GM19043 (cell line): Measurements from ENCODE around the gene IFNGR1.

ENCODE experiments used
- ATAC-seq: cut with Tn5 transposase; IDR thresholded peaks from one replicate; pipeline ENCODE4 v1.9.1; 2021; ENCODE audit warnings: low read depth; ENCODE audit not compliant: unreplicated experiment

The IFNGR1 gene

DNA sequence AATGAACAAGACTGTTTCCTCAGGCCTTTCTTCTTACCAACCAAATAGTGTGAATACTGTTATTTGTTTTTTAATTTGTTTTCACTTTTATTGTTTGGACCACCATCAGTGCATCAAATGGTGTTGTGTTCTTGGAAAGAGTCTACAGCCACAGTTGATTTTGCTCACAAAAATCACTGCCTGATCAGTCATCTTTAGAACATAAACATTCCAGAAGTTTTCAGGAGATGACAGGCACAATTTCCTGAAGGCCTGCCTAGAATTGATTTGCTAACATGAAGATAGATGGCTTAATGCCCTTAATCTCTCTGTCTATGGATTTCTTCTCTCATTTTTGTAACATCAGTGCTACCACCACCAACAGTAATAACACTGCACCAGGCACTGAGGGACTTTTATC is 59.3 kb downstream of the IFNGR1 start:
- ATAC-seq: no peak

DNA sequence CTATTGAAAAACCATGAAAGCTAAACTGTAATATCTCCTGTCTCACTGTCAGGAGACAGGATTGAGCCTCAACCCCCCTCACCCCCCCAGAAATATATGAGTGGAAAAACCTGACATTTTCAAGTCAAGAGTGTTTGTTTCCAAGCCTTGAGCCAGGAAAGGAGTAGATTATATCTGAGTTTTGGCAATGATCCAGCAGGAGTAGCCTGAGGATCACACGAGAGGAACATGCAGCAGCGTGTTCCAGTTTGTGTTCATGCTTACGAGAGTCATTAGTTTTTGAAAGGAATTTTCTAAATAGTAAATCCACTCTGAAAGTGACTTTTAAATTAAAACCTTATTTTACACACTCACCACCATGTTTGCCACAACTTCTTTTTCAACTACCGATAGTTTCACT is 61.6 kb downstream of the IFNGR1 start:
- no peak for ATAC-seq

DNA sequence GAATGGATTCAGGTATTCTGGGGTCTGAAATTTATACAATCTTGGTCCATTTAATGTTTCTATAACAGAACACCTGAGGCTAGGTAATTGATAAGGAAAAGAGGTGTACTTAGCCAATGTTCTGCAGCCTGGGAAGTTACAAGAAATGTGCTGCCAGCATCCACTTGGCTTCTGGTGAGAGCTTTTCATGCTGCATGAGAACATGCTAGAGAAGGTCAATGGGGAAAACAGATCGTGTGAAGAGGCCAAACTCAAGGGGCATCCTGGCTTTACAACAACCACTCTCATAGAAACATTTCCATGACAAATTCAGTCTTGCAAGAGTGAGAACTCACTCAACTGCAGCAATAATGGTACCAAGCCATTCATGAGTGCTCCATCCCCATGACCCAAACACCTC is 62.5 kb downstream of the IFNGR1 start:
- no peak for ATAC-seq

DNA sequence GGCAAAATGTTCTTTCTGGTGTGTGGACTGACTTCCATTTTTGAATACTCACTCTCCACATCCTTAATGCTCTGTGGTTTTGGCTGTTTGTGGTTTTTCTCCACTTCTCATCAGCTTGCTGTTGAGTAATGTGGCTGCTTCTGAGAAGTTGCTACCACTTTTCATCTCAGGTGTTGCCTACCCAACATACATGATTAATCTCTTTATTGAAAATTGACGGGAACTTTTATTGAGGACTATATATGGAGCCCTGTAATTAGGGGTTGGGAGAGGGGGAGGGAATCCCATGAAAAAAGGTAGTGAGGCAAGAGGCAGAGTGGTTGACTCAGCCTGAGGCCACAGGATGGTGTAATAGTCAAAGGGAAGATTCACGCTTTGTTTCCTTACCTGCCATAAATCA is 63.4 kb downstream of the IFNGR1 start:
- ATAC-seq: peak; percentile 53

DNA sequence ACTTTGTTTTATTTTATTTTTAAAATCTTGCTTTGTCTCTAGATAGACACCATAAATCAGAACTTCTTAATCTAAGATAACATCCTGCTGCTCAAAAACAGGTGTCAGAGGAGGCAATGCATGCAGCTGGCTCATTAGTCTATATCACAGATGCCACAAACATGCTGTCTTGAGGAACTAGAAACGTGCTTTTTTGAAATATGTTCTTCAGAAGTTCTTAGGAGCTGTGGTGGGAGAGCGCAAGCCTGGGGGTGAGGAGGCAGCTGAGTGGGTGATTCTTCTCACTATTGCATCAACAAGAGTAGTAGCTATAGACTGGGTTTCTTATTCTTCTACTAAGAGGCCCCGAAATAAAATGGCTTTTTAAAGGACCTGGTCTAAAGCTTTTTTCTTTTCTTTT is 69.1 kb downstream of the IFNGR1 start:
- no peak for ATAC-seq

DNA sequence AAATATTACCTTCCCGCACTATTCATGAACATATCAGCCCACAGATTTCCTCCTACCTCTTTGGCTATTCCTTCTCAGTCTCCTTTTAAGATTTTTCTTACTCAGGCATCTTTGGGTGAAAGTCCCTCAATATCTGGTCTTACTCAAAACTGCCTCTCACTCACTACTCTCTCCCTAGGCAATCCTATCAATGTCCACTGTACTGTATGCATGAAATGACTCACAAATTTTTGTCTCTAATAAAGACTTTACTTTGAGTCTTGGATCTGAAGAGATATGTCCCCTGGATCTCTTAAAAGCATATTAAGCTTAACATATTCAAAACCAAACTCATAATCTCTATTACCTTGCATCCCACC is 70.2 kb downstream of the IFNGR1 start:
- no peak for ATAC-seq

DNA sequence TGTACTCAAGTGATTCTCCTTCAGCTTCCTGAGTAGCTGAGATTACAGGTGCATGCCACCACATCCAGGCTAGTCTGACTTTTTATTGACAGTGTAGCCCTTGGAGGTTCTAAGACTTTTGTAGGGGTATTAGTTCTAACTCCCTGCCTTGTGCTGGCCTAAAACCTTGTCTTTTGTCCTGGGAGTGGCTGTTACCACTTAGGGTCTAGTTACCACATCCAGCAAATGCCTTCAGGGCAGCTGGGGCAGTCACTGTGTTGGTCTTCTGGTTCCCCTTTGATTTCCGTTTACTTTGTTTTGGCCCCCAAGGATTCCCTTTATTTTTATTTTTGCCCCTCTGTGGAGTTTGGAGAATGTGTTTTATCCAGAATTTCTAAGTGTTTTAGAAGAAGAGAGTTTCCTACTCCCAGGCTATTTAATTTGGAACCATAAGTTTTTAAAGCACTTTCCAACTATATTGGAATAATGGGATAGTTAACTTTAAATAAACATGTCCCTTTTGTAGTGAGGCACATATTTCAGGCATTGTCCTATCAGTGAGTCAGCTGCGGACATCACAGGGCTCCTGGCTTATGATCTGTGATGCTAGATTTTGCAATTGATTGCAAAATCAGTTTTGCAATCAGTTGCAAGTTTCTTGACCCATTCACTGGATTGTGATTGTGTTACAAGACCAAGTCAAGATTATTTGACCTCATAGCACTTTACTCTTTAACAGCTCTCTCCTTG is 70.7 kb downstream of the IFNGR1 start:
- no peak for ATAC-seq
